AG04450 (cell line): ENCODE data around the gene ANKRD55. TPM values are rescaled to one million over a fixed set of nuclear protein-coding genes. Genes with fewer than 3 reads are reported as not detected.
"Not testable (repeated sequence)": the region's sequence is repeated elsewhere in the genome, so short reads cannot be mapped to it uniquely, and the experiment has no call there.

ENCODE experiments used
- CTCF ChIA-PET: fragments of 300-600, 350-600 bp; formaldehyde crosslinking; extraction: SDS; loops from one replicate; lab custom pipeline; 2022; ENCODE audit warnings: antibody characterized with exemption, inconsistent platforms; lab: Charles Lee
- POLR2A ChIA-PET: fragments of 350-600 bp; formaldehyde crosslinking; extraction: SDS; loops from one replicate; lab custom pipeline; 2021; ENCODE audit warnings: antibody characterized with exemption, inconsistent platforms; lab: Yijun Ruan, JAX
- DNase-seq: peaks from one replicate; pipeline ENCODE4 v3.0.0-alpha.2; 2011; ENCODE audit warnings: low read depth, low spot score
- H3K27ac ChIP-seq: one replicate; pipeline ENCODE4 v1.5.1; 2012; ENCODE audit warnings: low read depth, low read length, control low read depth
- H3K27me3 ChIP-seq: one replicate; pipeline ENCODE4 v1.6.0; 2012; ENCODE audit warnings: low read length; ENCODE audit not compliant: control insufficient read depth, insufficient read depth
- H3K4me3 ChIP-seq: 2 replicates; pipeline ENCODE4 v1.5.1; 2011; ENCODE audit warnings: mild to moderate bottlenecking, low read depth, low read length, control low read depth
- H3K9me3 ChIP-seq: 2 replicates; pipeline ENCODE4 v1.5.1; 2012; ENCODE audit warnings: low read length; ENCODE audit not compliant: control insufficient read depth, insufficient read depth
- polyA plus RNA-seq: library from polyadenylated mRNA; depleted of rRNA; stranded (reverse); fragments of >200 nt; gene quantifications from 2 replicates; pipeline ENCODE4 v1.2.3, GENCODE V29; 2011
- TF ChIP-seq, protein P1 (sequence below): IDR thresholded peaks from 2 replicates; pipeline ENCODE4 v1.5.1; 2011; ENCODE audit warnings: low read depth, low read length, control low read depth, inconsistent platforms

The ANKRD55 gene
- polyA plus RNA-seq, 1 experiment, result not detected

DNA sequence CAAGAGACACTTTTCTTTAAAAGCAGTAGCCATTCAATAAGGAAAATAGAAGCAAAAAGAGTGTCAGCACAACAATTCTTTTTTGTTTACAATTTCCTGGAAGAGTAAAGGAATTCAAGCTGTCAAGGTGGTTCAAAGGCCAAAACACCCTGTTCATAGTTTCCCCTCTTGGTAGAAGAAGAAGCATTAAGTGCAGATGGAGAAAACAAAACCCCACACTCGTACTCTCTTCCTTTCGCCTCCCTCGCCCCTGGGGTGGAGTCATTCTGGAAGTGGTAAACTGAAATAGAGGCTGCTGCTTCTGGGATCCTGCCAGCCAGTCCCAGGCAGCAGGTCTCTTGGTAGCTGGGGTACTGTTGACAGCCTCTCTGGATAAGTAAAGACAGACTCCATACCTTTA, 105.0 kb downstream of the ANKRD55 start:
- no peak for DNase-seq
- POLR2A ChIA-PET, result no interaction called here
- TF ChIP-seq, protein P1, sequence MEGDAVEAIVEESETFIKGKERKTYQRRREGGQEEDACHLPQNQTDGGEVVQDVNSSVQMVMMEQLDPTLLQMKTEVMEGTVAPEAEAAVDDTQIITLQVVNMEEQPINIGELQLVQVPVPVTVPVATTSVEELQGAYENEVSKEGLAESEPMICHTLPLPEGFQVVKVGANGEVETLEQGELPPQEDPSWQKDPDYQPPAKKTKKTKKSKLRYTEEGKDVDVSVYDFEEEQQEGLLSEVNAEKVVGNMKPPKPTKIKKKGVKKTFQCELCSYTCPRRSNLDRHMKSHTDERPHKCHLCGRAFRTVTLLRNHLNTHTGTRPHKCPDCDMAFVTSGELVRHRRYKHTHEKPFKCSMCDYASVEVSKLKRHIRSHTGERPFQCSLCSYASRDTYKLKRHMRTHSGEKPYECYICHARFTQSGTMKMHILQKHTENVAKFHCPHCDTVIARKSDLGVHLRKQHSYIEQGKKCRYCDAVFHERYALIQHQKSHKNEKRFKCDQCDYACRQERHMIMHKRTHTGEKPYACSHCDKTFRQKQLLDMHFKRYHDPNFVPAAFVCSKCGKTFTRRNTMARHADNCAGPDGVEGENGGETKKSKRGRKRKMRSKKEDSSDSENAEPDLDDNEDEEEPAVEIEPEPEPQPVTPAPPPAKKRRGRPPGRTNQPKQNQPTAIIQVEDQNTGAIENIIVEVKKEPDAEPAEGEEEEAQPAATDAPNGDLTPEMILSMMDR, result no peak
- no peaks in the 10 kb centered on the region for H3K27me3 ChIP-seq
- H3K27ac ChIP-seq, result no peak overlapping the region
- CTCF ChIA-PET, result no interaction called here
- no peak overlapping the region for H3K4me3 ChIP-seq
- H3K9me3 ChIP-seq, result peaks cover 2% of the 10 kb centered on the region; the same call in 1 of the 2 replicates

DNA sequence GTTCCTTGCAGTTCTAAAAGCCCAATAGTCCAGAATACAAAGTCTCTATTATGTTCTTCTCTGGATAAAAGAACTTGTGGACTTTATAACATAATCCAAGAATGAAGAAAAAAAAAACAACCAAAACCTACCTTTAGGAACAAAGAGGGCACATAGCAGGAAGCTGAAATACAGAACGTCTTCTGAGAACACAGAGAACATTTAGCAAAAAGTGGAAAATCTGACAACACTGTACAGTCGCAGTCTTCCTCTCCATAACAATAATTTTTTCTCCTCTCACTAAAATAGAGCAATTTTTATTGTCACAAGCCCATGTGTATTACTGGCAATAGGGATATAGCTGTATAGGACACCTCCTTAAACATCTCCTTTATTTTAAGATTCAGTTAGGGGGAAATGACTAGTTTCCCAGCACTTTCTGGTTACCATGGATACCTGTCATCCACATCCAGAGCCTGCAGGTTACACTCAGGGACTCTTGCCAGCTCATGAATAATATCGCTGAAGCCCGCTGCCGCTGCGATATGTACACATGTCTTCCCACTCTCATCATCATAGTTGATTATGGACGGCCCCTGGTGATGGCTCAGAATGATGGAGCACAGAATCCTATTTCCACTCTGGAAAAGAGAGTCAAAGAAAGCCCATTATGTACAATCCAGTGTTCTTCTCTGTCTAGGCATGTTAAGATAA, 106.5 kb downstream of the ANKRD55 start:
- H3K27ac ChIP-seq, result no peak overlapping the region
- H3K27me3 ChIP-seq, result no peaks in the 10 kb centered on the region
- H3K4me3 ChIP-seq, result no peak overlapping the region
- no peak for DNase-seq
- H3K9me3 ChIP-seq, result peaks cover 2% of the 10 kb centered on the region; the same call in 1 of the 2 replicates
- POLR2A ChIA-PET, result no interaction called here
- CTCF ChIA-PET, result interaction anchor here (0.6 to 0.9 kb wide), 2 partner anchors 10 to 12 kb away, joined by 3 to 7 read pairs; no protein-coding TSS in a partner anchor
- TF ChIP-seq, protein P1, result no peak

DNA sequence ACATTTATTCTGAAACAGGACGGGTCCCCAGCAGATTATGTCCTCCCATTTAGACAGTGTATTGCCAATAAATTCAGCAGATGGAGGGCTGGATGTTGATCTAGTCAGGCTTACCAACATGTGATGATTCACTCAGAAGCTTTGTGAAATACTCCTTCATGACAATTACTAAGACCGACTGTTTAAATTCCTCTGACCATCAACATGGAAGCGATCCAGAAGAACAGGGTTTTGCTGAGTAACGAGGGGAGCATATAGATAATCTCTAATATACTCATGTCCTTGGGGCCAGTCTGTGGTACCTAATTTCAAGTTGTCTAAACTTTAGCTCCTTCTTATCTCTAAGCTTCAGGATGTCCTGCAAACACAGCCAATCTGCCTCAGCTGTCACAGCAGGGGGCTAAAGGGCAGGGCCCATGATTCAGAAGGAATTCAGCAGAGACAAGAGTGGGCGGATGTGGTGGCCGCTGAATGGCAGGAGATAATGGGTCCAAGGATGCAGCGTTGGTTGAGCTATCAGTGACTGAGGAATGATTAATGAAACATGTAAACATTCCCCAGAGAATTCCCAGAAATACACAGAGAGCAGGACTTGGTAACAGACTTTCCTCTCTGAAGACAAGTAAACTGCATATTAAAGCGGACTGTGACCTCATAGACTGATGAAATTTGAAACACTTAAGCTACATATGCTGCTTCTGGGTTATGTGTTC, 109.4 kb downstream of the ANKRD55 start:
- Histone ChIP-seq H3K27ac (peak overlapping the region; percentile 90), H3K9me3 (peaks cover 2% of the 10 kb centered on the region; the same call in 1 of the 2 replicates), H3K4me3 (no peak overlapping the region), H3K27me3 (no peaks in the 10 kb centered on the region)
- DNase-seq, result peak; percentile 98
- POLR2A ChIA-PET, result interaction anchor here (0.8 to 2.2 kb wide), 10 partner anchors 15 to 135 kb away, joined by 3 to 20 read pairs (median 6); partner anchors contain the start of gene IL6ST
- TF ChIP-seq, protein P1, result no peak
- CTCF ChIA-PET, result interaction anchor here (1.1 to 1.2 kb wide), 3 partner anchors 9 to 78 kb away, joined by 3 read pairs; no protein-coding TSS in a partner anchor

DNA sequence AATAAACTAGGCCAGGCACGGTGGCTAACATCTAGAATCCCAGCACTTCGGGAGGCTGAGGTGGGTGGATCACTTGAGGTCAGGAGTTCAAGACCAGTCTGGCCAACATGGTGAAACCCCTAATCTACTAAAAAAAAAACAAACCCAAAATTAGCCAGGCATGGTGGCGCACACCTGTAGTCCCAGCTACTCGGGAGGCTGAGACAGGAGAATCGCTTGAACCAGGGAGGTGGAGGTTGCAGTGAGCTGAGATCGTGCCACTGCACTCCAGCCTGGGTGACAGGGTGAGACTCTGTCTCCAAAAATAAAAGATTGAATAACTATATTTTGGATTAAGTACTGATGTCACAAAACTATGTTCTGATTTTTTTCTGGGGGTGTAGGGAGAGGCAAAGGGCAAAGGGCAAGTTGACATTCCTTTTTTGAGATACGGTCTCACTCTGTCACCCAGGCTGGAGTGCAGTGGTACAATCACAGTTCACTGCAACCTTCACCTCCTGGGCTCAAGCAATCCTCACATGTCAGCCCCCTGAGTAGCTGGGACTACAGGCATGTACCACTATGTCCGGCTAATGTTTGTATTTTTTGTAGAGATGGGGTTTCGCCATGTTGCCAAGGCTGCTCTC, 110.7 kb downstream of the ANKRD55 start:
- peak overlapping the region; percentile 90 for H3K27ac ChIP-seq
- CTCF ChIA-PET, result not testable (repeated sequence)

DNA sequence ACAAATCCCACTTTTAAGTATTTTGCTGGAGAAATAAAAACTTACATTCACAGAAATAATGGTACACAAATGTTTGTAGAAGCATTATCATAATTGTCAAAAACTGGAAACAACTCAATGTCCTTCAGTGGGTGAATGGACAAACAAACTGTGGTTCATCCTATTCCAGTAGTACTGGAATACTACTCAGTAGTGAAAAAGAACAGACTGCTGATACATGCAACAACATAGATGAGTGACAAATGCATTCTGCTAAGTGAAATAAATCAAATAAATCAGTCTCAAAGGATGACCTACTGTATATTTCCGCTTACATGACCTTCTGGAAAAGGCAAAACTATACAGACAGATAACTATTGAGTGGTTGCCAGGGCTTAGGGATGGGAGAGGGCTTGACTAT, 114.1 kb downstream of the ANKRD55 start:
- Histone ChIP-seq H3K27me3 (no peaks in the 10 kb centered on the region), H3K4me3 (no peak overlapping the region), H3K27ac (no peak overlapping the region), H3K9me3 (no peaks in the 10 kb centered on the region)
- DNase-seq, result no peak
- CTCF ChIA-PET, result no interaction called here
- POLR2A ChIA-PET, result no interaction called here
- TF ChIP-seq, protein P1, result no peak

More for the DNA sequence above, 110.7 kb downstream of the ANKRD55 start:
- H3K27me3 ChIP-seq, H3K4me3 ChIP-seq, DNase-seq, H3K9me3 ChIP-seq: not testable (repeated sequence)
- POLR2A ChIA-PET, result interaction anchor here (0.5 to 1.8 kb wide), 2 partner anchors 125 to 137 kb away, joined by 7 to 8 read pairs; no protein-coding TSS in a partner anchor
